Ovary (tissue), 9 donors: ENCODE results near the gene ALPI. TPM values are rescaled to one million over a fixed set of nuclear protein-coding genes. Genes with fewer than 3 reads are reported as not detected.

Experiments
- DNase-seq, 5 donors: peaks; one replicate each; pipeline ENCODE4 v3.0.0-alpha.2; 2019 to 2020
- H3K27ac ChIP-seq, 2 donors: fragments of 200-600 bp; one replicate each; pipeline versions ENCODE4 v1.5.1 to v1.8.0; 2019 to 2022
- H3K27me3 ChIP-seq: fragments of 200-600 bp; one replicate; pipeline ENCODE4 v1.8.0; 2022
- H3K36me3 ChIP-seq: fragments of 200-600 bp; sonication (generic); one replicate; pipeline ENCODE4 v1.5.1; 2019
- H3K4me1 ChIP-seq: one replicate; pipeline ENCODE4 v1.8.1; 2013; ENCODE audit warnings: mild to moderate bottlenecking, moderate library complexity; ENCODE audit not compliant: insufficient read depth
- H3K4me3 ChIP-seq: fragments of 200-600 bp; sonication (generic); one replicate; pipeline ENCODE4 v1.5.1; 2017
- H3K9me3 ChIP-seq, 2 donors: fragments of 200-600 bp in 1 of 2; sonication (generic) in 1 of 2; one replicate each; pipeline versions ENCODE4 v1.5.1 to v1.8.1; 2013 to 2019; ENCODE audit warnings: mild to moderate bottlenecking in 1 of 2, moderate library complexity in 1 of 2
- EP300 ChIP-seq: sonication (generic); formaldehyde crosslinking; IDR thresholded peaks from one replicate; pipeline ENCODE4 v1.6.1; 2017; ENCODE audit warnings: antibody characterized with exemption
- POLR2A ChIP-seq: fragments of 450-650 bp; IDR thresholded peaks from one replicate; pipeline ENCODE4 v1.6.1; 2017; ENCODE audit warnings: antibody characterized with exemption, mild to moderate bottlenecking, moderate library complexity
- WGBS, 3 donors: extraction: QIAGEN DNeasy Blood & Tissue Kit in 1 of 3; methylation state at CpG; one replicate each; pipeline versions ENCODE4 v1.1.5 to v1.1.7; 2013 to 2017; 5-methylcytosine and 5-hydroxymethylcytosine counted together
- intact Hi-C, 4 donors: fragments of 100-400 bp; cut with DNase I; formaldehyde crosslinking; loops; one replicate each; pipeline versions ENCODE4 v1.11.0 to v1.15.1; 2022 to 2023
- polyA plus RNA-seq, 2 donors: library from polyadenylated mRNA; stranded (reverse); fragments of 200-250 nt in 1 of 2; fragments of 350-450 nt in 1 of 2; fragmentation: Illumina TruSeq in 1 of 2; extraction: RNeasy Lipid Tissue Mini Kit (QIAGEN cat#74804) in 1 of 2; gene quantifications; one replicate each; pipeline ENCODE4 v1.2.3, GENCODE V29; 2013 to 2014
- total RNA-seq, 7 donors: library from RNA; depleted of rRNA in 2 of 7; stranded (reverse); fragments of >200 nt in 2 of 7; fragmentation: NEBNext Ultra II Directional in 3 of 7; extraction: Animal tissue kit (Norgen Biotek cat#: 25700) in 3 of 7; gene quantifications; one replicate each; pipeline versions ENCODE4 v1.1.0 to v1.2.4, GENCODE V29; 2016 to 2023
- TF ChIP-seq, protein P1 (sequence below), 3 donors: fragments of 450-650 bp in 2 of 3; fragments of 200-600 bp in 1 of 3; IDR thresholded peaks; one replicate each; pipeline versions ENCODE4 v1.5.1 to v1.8.0; 2016 to 2022; ENCODE audit warnings: antibody characterized with exemption in 3 of 3, mild to moderate bottlenecking in 1 of 3
- donor health status: DM: no; HTN: no; CAD: no; lungs with moderate emphysema.
- donor health status: DM: no; HTN: no; CAD: no.
- donor health status: Bipolar disorder and iron deficiency.
- donor health status: DM: yes; HTN: yes; CAD: no.
- donor health status: DM: no; HTN: no; CAD: no.
- donor health status: DM: yes; HTN: yes; CAD: no.

Gene ALPI
- total and polyA plus RNA-seq, 9 donors: 0.72 TPM; not detected in 8

- TF ChIP-seq EP300 (no peak), POLR2A (no peak)
- TF ChIP-seq, protein P1, sequence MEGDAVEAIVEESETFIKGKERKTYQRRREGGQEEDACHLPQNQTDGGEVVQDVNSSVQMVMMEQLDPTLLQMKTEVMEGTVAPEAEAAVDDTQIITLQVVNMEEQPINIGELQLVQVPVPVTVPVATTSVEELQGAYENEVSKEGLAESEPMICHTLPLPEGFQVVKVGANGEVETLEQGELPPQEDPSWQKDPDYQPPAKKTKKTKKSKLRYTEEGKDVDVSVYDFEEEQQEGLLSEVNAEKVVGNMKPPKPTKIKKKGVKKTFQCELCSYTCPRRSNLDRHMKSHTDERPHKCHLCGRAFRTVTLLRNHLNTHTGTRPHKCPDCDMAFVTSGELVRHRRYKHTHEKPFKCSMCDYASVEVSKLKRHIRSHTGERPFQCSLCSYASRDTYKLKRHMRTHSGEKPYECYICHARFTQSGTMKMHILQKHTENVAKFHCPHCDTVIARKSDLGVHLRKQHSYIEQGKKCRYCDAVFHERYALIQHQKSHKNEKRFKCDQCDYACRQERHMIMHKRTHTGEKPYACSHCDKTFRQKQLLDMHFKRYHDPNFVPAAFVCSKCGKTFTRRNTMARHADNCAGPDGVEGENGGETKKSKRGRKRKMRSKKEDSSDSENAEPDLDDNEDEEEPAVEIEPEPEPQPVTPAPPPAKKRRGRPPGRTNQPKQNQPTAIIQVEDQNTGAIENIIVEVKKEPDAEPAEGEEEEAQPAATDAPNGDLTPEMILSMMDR (IDR thresholded peaks at IDR 0.05): no peak
- no peak for DNase-seq
- no peak overlapping the region for H3K4me3 ChIP-seq
- peaks cover 0 to 14% of the 10 kb centered on the region in 2 donors for H3K9me3 ChIP-seq
- no peak overlapping the region for H3K27ac ChIP-seq
- H3K27me3 ChIP-seq: no peaks in the 10 kb centered on the region
- peaks cover 5% of the 10 kb centered on the region for H3K4me1 ChIP-seq
- 1 to 2% (median 1%) methylated on average over 31 to 49 of the region's 49 CpGs for WGBS, 3 donors
- intact Hi-C loops: no loop called here
- no peaks in the 10 kb centered on the region for H3K36me3 ChIP-seq
These were observed 37.3 kb upstream of the ALPI start for GRCh38 chr2:232418466-232419244.

- H3K27me3 ChIP-seq: no peaks in the 10 kb centered on the region
- intact Hi-C loops: no loop called here
- no peak overlapping the region for H3K27ac ChIP-seq
- H3K4me3 ChIP-seq: no peak overlapping the region
- H3K36me3 ChIP-seq: no peaks in the 10 kb centered on the region
- TF ChIP-seq POLR2A: no peak
- DNase-seq: no peak
- H3K9me3 ChIP-seq: peaks cover 0 to 14% of the 10 kb centered on the region in 2 donors
- peaks cover 5% of the 10 kb centered on the region for H3K4me1 ChIP-seq
- WGBS, 3 donors: 1 to 3% (median 2%) methylated on average over 38 to 79 of the region's 79 CpGs
These were observed 36.5 kb upstream of the ALPI start for GRCh38 chr2:232419245-232420072.

GRCh38 chr2:232420073-232420454 is 35.9 kb upstream of the ALPI start:
- no peak for TF ChIP-seq EP300
- TF ChIP-seq, protein P1 (IDR thresholded peaks at IDR 0.05): no peak
- TF ChIP-seq POLR2A: no peak
- peaks cover 0 to 14% of the 10 kb centered on the region in 2 donors for H3K9me3 ChIP-seq
- no peak overlapping the region for H3K4me3 ChIP-seq
- WGBS, 3 donors: 2 to 6% (median 4%) methylated on average over 15 to 22 of the region's 22 CpGs
- no peak for DNase-seq
- no peak overlapping the region for H3K27ac ChIP-seq
- intact Hi-C loops: no loop called here
- H3K36me3 ChIP-seq: no peaks in the 10 kb centered on the region
- H3K27me3 ChIP-seq: no peaks in the 10 kb centered on the region
- H3K4me1 ChIP-seq: peaks cover 5% of the 10 kb centered on the region

GRCh38 chr2:232420463-232421188 is 35.3 kb upstream of the ALPI start:
- H3K9me3 ChIP-seq: peaks cover 0 to 14% of the 10 kb centered on the region in 2 donors
- no peak for TF ChIP-seq POLR2A
- TF ChIP-seq, protein P1 (IDR thresholded peaks at IDR 0.05): no peak
- no peak for TF ChIP-seq EP300
- no peak overlapping the region for H3K4me3 ChIP-seq
- H3K27ac ChIP-seq: no peak overlapping the region
- 1 to 2% (median 1%) methylated on average over 50 to 79 of the region's 79 CpGs for WGBS, 3 donors
- DNase-seq: no peak
- peaks cover 5% of the 10 kb centered on the region for H3K4me1 ChIP-seq
- no peaks in the 10 kb centered on the region for H3K27me3 ChIP-seq
- intact Hi-C loops: no loop called here
- no peaks in the 10 kb centered on the region for H3K36me3 ChIP-seq
